Measurements from ENCODE around the gene DIS3L. TPM values are rescaled to one million over a fixed set of nuclear protein-coding genes. Genes with fewer than 3 reads are reported as not detected.
"Not testable (repeated sequence)": the region's sequence is repeated elsewhere in the genome, so short reads cannot be mapped to it uniquely, and the experiment has no call there.

Gene DIS3L
- total RNA-seq, 1 experiment from 2014 or later = 22.4 TPM

DNA sequence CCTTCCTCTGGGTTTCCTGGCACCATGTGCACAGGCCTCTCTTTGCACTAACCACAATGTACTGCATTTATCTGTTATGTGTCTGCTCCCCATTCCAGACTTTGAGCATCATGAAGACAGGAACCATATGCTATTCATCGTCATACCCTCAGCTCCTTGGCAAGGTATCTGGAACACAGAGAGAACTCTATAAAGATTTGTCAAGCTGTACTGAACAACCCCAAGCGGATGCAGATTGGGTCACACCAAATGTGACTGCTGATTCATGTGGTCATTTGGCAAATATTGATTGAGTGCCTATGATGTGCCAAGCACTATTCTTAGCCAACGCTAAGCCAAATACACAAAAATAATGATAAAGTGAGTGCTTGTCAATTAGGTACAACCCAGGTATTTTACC lies 32.3 kb upstream of the DIS3L start:
- no peak for DNase-seq (ENCODE audit: low read depth in 1 of 2, low spot score in 2 of 2)
- Histone ChIP-seq H3K27ac (no peak overlapping the region), H3K4me1 (replicated peaks) (no peaks in the 10 kb centered on the region), H3K9me3 (replicated peaks) (peaks cover 6% of the 10 kb centered on the region; the same call in 1 of the 2 replicates), H3K36me3 (no peaks in the 10 kb centered on the region), H3K27me3 (replicated peaks) (peaks cover 64% of the 10 kb centered on the region), H3K4me3 (no peak overlapping the region)

DNA sequence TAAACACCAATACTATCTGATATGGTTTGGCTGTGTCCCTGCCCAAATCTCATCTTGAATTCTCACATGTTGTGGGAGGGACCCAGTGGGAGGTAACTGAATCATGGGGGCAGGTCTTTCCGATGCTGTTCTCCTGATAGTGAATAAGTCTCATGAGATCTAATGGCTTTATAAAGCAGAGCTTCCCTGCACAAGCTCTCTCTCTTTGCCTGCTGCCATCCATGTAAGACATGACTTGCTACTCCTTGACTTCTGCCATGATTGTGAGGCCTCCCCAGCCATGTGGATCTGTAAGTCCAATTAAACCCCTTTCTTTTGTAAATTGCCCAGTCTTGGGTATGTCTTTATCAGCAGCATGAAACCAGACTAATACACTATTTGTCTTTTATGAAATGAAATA lies 30.5 kb upstream of the DIS3L start:
- not testable (repeated sequence) for H3K4me1 ChIP-seq (replicated peaks); H3K36me3 ChIP-seq; H3K27ac ChIP-seq; H3K4me3 ChIP-seq; H3K9me3 ChIP-seq (replicated peaks); DNase-seq (ENCODE audit: low read depth in 1 of 2, low spot score in 2 of 2)
- peaks cover 50% of the 10 kb centered on the region for H3K27me3 ChIP-seq (replicated peaks)

GRCh38 chr15:66264859-66265513 lies 28.4 kb upstream of the DIS3L start:
- no peak overlapping the region for H3K27ac ChIP-seq
- H3K4me1 ChIP-seq (replicated peaks) = no peaks in the 10 kb centered on the region
- DNase-seq (ENCODE audit: low read depth in 1 of 2, low spot score in 2 of 2) = no peak
- peaks cover 6% of the 10 kb centered on the region; the same call in 1 of the 2 replicates for H3K9me3 ChIP-seq (replicated peaks)
- H3K4me3 ChIP-seq = no peak overlapping the region
- H3K36me3 ChIP-seq = no peaks in the 10 kb centered on the region
- H3K27me3 ChIP-seq (replicated peaks) = peaks cover 37% of the 10 kb centered on the region

- no peak for DNase-seq (ENCODE audit: low read depth in 1 of 2, low spot score in 2 of 2)
- no peak overlapping the region for H3K27ac ChIP-seq
- H3K4me3 ChIP-seq = no peak overlapping the region
- H3K4me1 ChIP-seq (replicated peaks) = no peaks in the 10 kb centered on the region
- no peaks in the 10 kb centered on the region for H3K9me3 ChIP-seq (replicated peaks)
- H3K27me3 ChIP-seq (replicated peaks) = peaks cover 13% of the 10 kb centered on the region
- H3K36me3 ChIP-seq = no peaks in the 10 kb centered on the region
Observed at GRCh38 chr15:66269326-66270090, 23.9 kb upstream of the DIS3L start.

GRCh38 chr15:66270932-66271331 lies 22.4 kb upstream of the DIS3L start:
- no peaks in the 10 kb centered on the region for H3K36me3 ChIP-seq
- peaks cover 12% of the 10 kb centered on the region for H3K27me3 ChIP-seq (replicated peaks)
- H3K27ac ChIP-seq = no peak overlapping the region
- no peaks in the 10 kb centered on the region for H3K4me1 ChIP-seq (replicated peaks)
- H3K9me3 ChIP-seq (replicated peaks) = no peaks in the 10 kb centered on the region
- no peak overlapping the region for H3K4me3 ChIP-seq
- DNase-seq (ENCODE audit: low read depth in 1 of 2, low spot score in 2 of 2) = no peak

GRCh38 chr15:66275352-66275751 lies 18.0 kb upstream of the DIS3L start:
- H3K4me1 ChIP-seq (replicated peaks) = no peaks in the 10 kb centered on the region
- H3K36me3 ChIP-seq = no peaks in the 10 kb centered on the region
- H3K27ac ChIP-seq = no peak overlapping the region

DNA sequence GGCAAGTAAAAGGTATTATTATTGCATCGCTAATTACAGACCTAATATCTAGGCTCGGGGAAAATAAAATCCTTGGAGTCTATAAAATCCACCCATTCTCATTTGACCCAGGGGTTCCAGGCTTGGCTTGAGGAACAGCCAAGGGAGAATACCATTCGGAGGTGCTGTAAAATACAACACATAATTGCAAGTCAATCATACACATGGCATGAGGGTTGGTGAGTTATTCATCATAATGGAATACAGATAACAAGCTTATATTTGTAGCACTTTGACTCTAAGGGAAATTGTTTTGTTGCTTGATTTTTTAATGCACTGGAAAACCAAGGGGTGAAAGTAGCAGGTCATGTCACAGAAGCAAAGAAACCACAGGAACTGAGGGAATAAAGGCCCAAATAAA lies 16.8 kb upstream of the DIS3L start:
- no peaks in the 10 kb centered on the region for H3K4me1 ChIP-seq (replicated peaks)
- no peak overlapping the region for H3K4me3 ChIP-seq
- no peak for DNase-seq (ENCODE audit: low read depth in 1 of 2, low spot score in 2 of 2)
- no peak overlapping the region for H3K27ac ChIP-seq
- no peaks in the 10 kb centered on the region for H3K36me3 ChIP-seq
- H3K27me3 ChIP-seq (replicated peaks) = peaks cover 28% of the 10 kb centered on the region
- H3K9me3 ChIP-seq (replicated peaks) = no peaks in the 10 kb centered on the region

More at GRCh38 chr15:66275352-66275751, 18.0 kb upstream of the DIS3L start:
- peaks cover 27% of the 10 kb centered on the region for H3K27me3 ChIP-seq (replicated peaks)
- DNase-seq (ENCODE audit: low read depth in 1 of 2, low spot score in 2 of 2) = no peak
- no peak overlapping the region for H3K4me3 ChIP-seq
- H3K9me3 ChIP-seq (replicated peaks) = no peaks in the 10 kb centered on the region

GRCh38 chr15:66278056-66278455 lies 15.3 kb upstream of the DIS3L start:
- DNase-seq (ENCODE audit: low read depth in 1 of 2, low spot score in 2 of 2) = no peak
- H3K9me3 ChIP-seq (replicated peaks) = no peaks in the 10 kb centered on the region
- H3K27ac ChIP-seq = no peak overlapping the region
- peaks cover 28% of the 10 kb centered on the region for H3K27me3 ChIP-seq (replicated peaks)
- H3K4me3 ChIP-seq = no peak overlapping the region
- no peaks in the 10 kb centered on the region for H3K36me3 ChIP-seq
- H3K4me1 ChIP-seq (replicated peaks) = no peaks in the 10 kb centered on the region

- no peaks in the 10 kb centered on the region for H3K9me3 ChIP-seq (replicated peaks)
- H3K4me1 ChIP-seq (replicated peaks) = no peaks in the 10 kb centered on the region
- H3K36me3 ChIP-seq = no peaks in the 10 kb centered on the region
- H3K27ac ChIP-seq = no peak overlapping the region
- no peak overlapping the region for H3K4me3 ChIP-seq
- peaks cover 28% of the 10 kb centered on the region for H3K27me3 ChIP-seq (replicated peaks)
- DNase-seq (ENCODE audit: low read depth in 1 of 2, low spot score in 2 of 2) = no peak
Observed at GRCh38 chr15:66278671-66279070, 14.7 kb upstream of the DIS3L start.

DNA sequence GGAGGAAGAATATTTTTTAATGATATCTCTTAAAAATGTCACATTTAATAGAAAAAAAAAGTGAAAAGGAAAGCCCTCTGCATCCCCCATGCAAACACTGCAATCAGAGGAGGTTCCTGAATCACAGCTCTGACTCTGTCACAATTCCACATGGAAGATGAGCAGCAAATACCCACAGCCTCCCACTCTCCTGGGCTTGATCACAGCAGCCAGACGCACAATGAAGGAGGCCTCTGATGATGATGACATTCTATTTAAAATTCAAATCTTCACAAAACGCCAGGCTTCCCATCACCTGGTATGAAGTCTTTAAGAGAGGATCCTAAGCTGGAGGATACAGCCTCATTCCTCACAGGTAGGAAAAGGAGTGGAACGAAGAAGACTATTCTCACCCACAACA lies 9.1 kb upstream of the DIS3L start:
- Histone ChIP-seq H3K9me3 (replicated peaks) (no peaks in the 10 kb centered on the region), H3K36me3 (no peaks in the 10 kb centered on the region)

GRCh38 chr15:66285533-66286280 lies 7.7 kb upstream of the DIS3L start:
- Histone ChIP-seq H3K27ac (no peak overlapping the region), H3K4me1 (replicated peaks) (peaks cover 18% of the 10 kb centered on the region), H3K27me3 (replicated peaks) (peaks cover 6% of the 10 kb centered on the region), H3K36me3 (no peaks in the 10 kb centered on the region), H3K9me3 (replicated peaks) (no peaks in the 10 kb centered on the region), H3K4me3 (no peak overlapping the region)
- no peak for DNase-seq (ENCODE audit: low read depth in 1 of 2, low spot score in 2 of 2)

More for the DNA sequence above, 9.1 kb upstream of the DIS3L start:
- H3K27ac ChIP-seq = no peak overlapping the region
- H3K4me3 ChIP-seq = no peak overlapping the region
- DNase-seq (ENCODE audit: low read depth in 1 of 2, low spot score in 2 of 2) = no peak
- peaks cover 17% of the 10 kb centered on the region for H3K27me3 ChIP-seq (replicated peaks)
- peaks cover 18% of the 10 kb centered on the region for H3K4me1 ChIP-seq (replicated peaks)

DNA sequence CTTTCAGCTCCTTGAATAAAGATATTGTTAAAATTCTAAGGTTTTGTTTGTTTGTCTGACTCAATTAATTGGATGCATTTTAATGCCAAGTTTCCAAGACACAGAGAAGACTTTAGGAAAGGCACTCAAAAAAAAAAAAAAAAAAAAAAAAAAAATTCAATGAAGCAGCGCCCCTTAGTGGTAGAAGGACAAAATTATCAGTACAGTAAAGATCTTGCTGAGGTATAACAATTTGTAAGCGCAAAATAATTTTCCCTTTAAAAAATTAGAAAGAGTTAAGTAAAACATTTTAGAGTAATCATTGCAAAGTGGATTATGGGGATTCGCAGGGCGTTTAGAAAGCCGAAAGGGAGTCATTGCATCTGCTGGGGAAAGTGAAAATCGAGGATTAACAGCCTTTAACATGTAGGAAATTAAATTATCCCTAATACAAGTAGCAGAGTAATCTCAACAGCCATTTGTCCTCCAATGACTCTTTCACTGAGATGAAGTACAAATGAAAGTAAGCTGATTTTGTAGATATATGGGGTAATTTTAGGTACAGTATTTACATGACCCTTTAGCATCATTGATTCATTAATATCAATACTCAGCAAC lies 5.8 kb upstream of the DIS3L start:
- no peaks in the 10 kb centered on the region for H3K9me3 ChIP-seq (replicated peaks)
- H3K36me3 ChIP-seq = no peaks in the 10 kb centered on the region
- no peak overlapping the region for H3K4me3 ChIP-seq
- peak in 1 of 2 experiments; percentile 50 for DNase-seq (ENCODE audit: low read depth in 1 of 2, low spot score in 2 of 2)
- no peaks in the 10 kb centered on the region for H3K27me3 ChIP-seq (replicated peaks)
- peaks cover 25% of the 10 kb centered on the region for H3K4me1 ChIP-seq (replicated peaks)
- H3K27ac ChIP-seq = no peak overlapping the region

- Histone ChIP-seq H3K36me3 (no peaks in the 10 kb centered on the region), H3K27ac (no peak overlapping the region), H3K27me3 (replicated peaks) (no peaks in the 10 kb centered on the region), H3K9me3 (replicated peaks) (no peaks in the 10 kb centered on the region), H3K4me3 (no peak overlapping the region), H3K4me1 (replicated peaks) (peaks cover 30% of the 10 kb centered on the region)
- DNase-seq (ENCODE audit: low read depth in 1 of 2, low spot score in 2 of 2) = no peak
Observed at GRCh38 chr15:66288093-66288492, 5.3 kb upstream of the DIS3L start.

Measured in SJSA1 (cell line).